HCEC 1CT (cell line): ENCODE results near the gene UGT3A2.

Experiments
- DNase-seq: peaks from one replicate; pipeline ENCODE4 v3.0.0-alpha.2; 2017

Gene UGT3A2, protein sequence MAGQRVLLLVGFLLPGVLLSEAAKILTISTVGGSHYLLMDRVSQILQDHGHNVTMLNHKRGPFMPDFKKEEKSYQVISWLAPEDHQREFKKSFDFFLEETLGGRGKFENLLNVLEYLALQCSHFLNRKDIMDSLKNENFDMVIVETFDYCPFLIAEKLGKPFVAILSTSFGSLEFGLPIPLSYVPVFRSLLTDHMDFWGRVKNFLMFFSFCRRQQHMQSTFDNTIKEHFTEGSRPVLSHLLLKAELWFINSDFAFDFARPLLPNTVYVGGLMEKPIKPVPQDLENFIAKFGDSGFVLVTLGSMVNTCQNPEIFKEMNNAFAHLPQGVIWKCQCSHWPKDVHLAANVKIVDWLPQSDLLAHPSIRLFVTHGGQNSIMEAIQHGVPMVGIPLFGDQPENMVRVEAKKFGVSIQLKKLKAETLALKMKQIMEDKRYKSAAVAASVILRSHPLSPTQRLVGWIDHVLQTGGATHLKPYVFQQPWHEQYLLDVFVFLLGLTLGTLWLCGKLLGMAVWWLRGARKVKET

DNA sequence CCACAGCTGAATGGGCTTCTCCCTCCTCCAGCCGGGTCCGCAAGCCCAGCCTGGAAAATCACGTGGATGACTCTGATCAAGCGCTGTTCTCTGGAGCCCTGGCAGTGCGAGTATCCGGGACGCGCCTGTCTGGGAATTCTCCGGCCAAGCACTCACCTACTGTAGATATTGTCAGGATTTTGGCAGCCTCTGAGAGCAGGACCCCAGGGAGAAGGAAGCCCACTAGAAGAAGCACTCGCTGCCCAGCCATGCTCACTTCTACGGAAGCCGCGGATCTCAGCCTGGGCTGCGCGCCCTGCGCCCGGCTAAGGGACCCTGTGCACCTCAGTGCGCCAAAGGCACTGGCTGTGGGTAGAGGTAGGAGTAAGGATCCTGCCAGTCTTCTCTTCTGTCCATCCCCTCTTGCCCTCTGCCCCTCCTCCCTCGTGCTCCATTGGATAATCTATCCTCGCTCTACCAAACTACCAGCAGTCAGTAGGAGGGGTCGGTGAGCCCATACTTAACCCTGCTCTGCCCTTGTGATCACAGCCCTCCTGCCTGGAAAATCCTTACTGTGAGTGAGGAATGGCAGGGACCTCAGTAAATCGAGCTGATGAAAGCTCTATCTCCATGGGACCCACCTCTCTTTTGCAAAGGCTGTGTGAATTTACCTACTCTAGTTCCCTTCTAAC lies at the start of gene UGT3A2:
Gene UGT3A2 (minus strand): TSS at position 343 of the 671 bp plus-strand sequence. CDS start 93 bp downstream, at position 250.
- no peak for DNase-seq

DNA sequence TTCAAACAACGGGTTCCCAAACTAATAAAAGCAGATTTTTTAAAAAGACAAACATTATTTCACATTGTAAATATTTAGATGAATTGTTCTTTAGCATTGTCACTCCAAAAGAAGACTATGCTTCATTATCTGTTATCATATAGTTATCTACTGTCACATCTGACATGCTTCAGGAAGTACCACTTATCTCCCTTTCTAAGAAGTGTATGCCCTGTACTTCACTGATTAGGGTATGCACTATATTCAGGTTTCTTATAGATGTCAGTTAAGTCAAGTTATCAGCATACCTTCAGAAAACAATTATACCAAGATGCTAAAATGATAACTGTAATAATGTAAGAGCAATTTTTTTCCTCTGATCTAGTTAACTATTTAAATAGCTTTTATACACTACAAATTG lies 44.6 kb upstream of the UGT3A2 start:
- DNase-seq = no peak

DNA sequence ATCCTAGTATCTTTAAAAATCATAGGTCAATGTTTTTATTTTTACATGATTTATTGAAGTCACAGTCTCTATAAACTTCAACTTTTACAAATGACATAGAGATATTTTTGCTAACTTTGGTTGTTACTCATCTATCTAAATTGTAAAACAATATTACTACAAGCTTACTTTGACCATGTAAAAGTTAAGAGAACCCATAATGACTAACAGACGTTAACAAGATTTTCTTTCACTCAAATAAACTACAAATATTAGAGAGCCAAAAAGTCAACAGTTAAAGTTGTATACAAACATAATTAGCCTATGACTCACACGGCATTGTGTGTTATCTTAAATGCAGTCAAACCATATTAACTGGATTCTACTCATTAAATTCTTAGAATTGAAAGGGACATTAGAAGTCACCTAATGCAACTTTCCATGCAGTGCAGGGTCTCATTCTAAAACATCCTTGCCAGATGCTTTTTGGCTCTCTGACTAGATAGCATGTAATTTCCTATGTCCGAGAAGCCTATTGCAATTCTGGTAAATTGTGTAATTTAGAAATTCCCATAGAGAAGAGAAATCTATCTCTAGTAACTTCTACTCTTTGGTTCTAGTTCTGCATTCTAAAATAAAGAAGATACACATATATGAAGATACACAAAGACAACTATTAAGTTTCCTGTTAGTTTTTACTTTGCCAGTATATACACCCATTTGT lies 42.2 kb upstream of the UGT3A2 start:
- DNase-seq = no peak

DNA sequence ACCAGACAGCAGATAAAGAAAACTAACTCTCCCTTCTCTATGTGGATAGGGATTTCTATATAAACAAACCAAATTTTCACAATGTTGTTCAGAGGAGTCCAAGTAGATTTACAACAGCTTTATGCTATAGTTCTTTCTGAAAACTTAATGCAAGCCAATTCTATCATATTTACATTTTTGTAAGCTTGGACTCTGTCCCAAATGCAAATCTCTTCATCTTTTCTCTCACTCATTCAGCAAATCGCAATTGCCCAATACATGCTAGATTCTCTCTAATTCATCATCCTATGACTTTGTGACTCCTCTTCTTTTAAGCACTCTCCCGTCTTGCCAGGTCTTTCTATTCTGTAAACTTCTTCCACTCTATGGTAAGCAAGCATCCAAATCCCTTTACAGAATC lies 39.1 kb upstream of the UGT3A2 start:
- no peak for DNase-seq

DNA sequence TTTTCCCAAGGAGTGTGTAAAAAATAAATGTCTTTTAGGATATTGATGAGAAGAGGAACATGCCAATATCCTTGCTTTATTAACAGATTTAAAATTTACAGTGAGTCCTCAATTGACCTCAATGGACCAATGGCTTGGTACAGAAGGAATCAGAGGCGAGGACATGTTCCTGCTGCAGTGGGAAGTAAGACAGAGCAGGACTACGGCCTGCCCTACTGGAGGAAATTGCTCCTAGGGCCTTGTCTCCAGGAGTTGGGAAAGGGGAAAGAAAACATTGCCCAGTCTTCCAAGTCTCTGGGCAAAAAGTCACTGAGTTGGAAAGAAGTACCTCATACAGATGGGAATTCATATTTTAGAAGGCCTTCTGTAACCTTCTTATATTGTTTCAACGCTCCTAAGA lies 33.1 kb upstream of the UGT3A2 start:
- DNase-seq = no peak

DNA sequence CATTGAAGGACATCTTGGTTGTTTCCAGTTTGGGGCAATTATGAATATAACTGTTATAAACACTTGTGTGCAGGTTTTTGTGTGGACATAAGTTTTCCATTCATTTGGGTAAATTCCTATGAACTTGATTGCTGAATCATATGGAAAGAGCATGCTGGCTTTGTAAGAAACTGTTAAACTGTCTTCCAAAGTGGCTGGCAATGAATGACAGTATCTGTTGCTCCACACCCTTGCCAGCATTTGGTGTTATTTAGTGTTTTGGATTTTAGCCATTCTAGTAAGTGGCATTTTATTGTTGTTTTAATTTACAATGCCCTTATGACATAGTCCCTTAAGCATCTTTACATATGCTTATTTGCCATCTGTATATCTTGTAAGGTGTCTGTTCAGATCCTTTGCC lies 29.8 kb upstream of the UGT3A2 start:
- DNase-seq = no peak

DNA sequence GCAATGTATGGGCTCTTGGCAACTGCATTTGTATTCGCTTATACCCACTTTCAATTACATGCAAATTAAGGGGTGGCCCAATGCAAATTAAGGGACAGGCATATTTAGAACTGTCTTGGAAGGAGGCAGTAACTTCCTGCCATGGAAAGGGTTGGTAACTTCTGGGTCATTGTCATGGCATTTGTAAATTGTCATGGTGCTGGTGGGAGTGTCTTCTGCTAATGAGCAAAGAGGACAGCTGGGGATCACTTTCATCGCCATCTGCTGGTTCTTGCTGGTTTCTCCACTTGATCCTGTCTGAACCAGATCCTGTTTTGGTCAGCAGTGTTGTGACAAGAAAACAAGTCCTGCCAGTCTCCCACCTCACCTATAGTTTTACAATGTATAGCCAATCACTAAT lies 23.3 kb upstream of the UGT3A2 start:
- DNase-seq = peak; percentile 43

DNA sequence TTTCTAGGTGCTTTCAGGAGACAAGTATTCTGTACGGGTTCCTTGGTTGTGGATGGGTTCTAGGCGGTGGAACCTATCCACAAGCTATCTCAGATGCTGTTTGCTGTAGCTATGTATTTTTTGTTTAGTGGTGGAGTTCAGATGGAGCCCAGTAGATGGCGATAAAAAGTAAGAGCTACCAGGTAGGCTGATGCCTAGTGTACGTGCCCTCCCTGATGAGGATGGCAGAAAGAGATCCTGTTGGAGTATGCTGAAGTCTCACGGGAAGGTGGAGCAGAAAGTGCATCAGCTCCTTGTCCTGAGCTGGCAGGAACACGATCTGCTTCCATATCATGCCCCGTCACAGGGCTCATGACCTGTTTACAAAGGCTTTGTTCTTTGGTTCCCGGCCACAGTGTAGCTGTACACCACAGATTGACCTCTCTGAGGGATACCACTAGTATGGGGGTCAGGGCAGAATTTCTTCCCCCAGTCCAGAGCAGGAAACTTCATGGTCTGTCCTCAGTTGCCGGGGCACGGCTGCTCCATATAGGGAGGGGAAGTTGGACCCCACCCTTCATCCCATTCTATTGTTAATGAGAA lies 12.6 kb upstream of the UGT3A2 start:
- peak; percentile 39 for DNase-seq

DNA sequence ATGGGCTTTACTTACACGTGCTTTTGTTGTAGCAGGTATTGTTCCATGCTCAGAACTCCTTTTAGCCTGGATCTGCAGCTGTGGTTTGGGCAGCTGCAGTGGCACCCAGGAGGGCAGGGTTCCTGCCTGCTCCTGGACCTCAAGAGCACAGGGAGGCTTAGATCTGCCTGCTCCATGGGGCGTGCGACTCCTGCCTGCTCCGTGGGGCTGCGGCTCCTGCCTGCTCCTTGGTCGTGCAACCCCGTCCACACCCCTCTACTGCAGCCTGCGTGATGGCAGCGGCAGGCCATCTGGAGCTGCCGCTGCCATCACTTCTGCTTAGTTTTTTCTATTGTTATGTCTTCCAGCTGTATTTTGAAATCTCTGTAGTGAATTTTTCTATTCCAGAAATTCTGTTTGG lies 11.7 kb upstream of the UGT3A2 start:
- no peak for DNase-seq

DNA sequence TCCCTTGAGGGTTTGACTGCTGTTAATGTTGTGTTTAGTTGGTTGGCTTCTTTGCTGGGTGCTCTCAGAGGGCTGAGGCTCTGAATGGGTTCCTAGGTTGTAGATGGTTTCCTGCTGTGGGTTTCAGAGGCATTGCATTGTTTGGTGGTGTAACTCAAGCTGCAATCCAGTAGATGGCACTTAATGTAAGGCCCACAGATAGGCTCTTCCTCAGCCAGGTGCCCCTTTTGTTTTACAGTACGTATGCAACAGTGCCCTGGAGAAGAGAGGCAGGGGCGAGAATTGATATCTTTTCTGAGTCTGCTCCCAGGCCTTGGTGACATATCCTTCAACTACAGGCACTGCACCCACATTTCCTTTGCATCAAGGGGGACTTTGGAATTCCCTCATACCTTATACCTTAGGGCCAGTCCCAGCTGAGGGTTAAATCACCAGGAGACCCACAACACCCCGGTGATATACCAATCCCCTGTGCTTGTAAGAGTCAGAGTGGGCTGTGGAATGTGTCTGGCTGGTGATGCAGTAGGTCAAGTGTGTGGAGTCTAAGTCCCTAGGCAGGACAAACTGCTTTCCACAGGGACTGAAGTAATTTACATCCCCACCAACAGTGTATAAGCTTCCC lies 7.0 kb upstream of the UGT3A2 start:
- DNase-seq = peak; percentile 9

DNA sequence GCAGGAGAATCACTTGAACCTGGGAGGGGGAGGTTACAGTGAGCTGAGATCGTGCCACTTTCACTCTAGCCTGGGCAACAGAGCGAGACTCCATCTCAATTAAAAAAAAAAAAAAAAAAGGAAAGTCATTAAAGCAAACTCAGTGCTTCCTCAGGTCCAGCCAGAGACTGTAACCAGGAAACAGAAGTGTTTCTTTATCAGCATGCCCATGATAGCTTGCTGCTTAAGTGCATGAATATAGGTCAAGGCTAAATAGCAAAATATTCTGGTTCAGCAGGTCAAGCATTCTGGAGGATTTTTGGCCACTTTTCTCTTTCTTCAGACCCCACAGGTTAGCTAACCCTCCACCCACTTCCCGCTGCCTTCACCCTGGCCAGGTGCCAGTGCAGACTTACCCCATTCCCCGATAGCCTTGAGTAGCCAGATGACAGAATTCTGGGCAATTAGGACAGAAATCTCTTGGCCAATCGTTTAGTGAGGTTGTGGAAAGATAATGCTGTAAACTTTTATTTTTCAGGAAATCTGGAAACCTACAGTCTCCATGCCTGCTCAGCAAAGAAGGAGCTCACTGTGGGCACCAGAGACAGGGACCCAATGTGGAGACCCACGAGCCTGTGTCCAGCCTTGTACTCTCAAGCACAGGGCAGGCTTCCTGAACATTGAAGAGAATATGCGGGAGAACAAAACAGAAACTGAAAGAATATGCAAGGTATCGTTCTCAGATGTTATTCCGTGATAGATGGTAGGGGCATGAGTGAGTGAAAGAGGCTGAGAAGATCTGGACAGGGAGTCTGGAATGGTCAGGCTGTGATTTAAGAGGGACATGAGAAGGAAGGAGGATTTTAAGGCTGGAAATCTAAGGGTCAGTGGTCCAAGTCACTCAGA lies 4.2 kb upstream of the UGT3A2 start:
- DNase-seq = no peak

DNA sequence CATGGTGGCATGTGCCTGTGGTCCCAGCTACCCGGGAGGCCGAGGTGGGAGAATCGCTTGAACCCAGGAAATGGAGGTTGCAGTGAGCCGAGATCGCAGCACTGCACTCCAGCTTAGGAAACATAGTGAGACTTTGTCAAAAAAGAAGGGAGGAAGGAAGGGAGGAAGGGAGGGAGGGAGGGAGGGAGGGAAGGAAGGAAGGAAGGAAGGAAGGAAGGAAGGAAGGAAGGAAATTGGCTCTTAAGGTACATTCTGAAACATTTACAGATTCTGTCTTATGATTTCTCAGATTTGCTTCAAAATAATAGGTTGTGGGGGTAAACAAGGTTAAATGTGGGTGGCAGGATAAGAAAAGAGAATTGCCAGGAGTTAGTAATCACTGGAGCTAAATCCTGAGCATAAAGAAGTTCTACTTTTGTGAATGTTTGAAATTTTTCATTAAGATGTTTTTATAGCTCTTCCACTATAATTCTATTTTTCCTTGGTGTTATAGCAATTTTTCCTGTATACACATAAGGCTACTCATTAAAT lies 2.1 kb upstream of the UGT3A2 start:
- DNase-seq = no peak

DNA sequence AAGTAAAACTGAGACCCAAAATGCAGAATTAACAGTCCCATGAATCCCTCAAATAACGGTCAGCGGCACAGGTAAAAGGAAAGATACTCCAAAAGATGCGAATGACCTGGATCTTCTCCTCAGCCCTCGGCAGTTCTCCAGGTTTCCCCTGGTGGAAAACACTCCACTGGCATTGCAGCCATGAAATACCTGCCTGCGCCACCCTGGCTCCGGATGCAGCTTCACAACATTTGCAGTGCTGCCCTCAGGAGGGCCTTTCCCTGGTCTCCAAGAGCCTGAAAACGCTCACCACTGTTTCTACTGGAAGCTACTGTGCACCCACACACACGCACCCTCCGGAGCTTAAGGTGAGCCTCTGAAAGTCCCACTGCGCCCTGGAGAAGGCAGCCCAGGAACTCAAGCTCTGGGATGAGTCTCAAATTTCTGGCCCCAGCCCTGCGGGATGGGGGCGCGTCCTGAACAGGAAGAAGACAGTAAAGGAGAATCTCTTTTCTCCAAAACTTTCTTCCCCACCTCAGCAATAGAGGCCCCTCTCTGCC lies 612 bp downstream of the UGT3A2 start:
- DNase-seq = no peak

DNA sequence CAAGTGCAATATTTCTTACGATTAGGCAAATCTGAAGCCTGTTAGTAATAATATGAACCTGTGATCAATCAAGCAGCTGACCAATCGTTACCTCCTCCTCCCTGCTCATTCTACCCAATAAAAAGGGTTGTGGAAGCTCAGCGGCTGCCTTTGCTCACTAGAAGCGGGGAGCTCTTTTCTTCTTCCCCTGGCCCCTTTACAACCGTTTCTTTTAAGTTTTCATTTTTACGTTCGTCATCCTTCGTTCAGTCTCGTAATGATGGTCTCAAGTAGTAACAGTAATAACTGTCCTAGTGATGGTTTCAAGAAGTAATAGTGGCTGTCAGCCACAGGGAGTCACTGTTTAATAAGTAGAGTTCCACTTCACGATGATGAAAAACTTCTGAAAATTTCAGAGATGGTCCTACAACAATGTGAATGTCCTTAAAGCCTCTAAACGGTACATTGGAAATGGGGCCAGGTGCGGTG lies 6.2 kb downstream of the UGT3A2 start:
- peak; percentile 29 for DNase-seq

DNA sequence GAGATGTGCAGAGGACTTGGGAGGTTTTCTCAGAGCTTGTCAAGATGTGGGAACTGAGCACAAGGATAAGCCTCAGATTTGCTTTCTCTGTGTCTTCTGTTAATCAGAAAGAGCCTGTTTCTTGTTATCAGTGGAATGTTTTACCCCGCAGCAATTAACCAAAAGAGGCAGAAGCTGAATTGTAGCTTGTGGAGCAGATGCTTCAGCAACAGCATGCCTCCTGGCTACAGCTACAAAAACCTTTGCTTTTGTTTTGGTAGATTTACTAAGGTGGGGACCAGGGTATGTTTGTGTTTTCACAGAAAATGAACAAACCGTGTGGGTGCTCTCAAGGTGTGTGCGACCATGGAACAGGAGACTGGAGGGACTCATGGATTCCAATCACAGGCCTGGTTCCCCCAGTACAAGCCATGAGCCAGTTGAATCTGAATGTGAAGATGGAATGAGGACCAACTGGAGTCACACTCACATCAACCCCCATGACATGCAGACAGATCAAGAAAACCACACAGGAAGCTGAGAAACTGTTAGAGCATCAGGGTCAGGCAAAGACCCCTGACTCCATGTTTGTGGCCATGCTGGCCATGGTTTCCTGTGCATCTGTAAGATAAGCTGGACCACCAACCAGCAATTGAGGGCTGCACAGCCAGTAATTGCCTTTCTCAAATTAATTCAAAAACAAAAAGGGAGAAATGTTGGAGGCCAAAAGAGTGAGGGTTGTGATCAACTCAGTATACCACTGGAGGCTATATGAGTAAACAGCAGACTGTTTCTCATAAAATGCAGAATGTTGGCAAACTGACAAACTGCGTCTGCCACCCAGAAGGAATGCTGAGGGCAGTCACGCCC lies 6.9 kb downstream of the UGT3A2 start:
- DNase-seq = no peak

DNA sequence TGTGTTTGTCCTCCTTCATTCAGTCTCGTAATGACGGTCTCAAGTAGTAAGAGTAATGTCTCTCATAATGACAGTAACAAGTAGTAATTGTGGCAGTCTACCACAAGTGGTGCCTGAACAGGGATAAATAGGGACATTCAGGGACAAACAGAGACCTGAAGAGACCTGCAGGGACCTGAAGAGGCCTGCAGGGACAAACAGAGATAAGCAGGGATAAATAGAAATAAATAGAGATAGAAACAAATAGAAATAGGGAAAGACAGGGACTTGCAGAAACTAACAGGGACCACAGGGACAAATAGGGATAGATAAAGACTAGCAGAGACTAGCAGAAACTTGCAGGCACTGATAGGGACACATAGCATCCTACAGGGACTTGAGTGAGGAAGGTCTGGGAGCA lies 7.9 kb downstream of the UGT3A2 start:
- DNase-seq = no peak

DNA sequence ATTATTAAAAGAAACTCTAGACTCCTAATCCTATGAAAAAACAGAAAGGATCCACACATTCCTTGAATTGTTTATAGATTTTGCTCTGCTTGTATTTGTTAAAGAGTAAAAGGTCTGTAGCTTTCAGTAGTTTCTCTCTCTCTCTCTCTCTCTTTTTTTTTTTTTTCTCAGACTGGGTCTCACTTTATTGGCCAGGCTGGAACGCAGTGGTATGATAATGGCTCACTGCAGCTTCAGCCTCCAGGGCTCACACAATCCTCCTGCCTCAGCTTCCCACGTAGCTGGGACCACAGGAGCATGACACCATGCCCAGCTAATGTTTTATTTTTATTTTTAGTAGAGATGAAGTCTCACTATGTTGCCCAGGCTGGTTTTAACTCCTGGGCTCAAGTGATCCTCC lies 9.3 kb downstream of the UGT3A2 start:
- DNase-seq = no peak

DNA sequence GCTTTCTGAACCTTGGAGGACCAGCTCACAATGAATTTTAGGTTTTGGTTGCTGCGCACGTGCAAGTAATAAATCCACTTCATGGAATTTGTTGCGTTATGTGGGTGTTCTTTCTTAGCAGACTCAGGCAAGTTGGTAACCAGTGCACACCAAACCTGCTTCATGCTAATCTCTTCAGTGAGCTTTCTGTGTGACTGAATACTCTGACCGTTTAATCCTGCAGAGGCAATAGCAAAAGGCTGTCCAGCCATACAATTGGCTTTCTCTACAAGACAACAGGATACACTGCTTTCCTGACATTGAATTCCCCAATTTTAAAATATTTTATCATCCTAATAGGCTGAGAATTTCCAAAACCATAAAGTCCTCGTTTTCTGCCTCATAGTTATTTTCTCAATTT lies 10.3 kb downstream of the UGT3A2 start:
- DNase-seq = no peak

DNA sequence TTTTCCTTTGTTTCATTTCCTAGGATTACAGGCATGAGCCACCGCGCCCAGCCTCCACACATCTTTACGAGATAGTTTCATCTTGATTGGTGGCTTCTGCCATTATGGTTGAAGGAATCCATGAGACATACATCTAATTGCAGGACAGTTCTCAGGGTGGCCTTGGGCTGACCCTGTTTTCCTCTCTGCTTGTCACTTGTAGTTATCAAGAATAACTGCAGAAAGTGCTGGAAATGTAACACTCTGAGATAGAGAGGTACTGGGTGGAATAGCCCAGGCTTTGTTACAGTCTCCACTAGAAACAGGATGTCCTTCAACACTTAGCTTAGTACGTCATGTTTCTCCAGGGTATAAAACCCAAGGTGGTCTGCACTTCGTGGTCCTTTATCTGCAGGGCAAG lies 10.7 kb downstream of the UGT3A2 start:
- no peak for DNase-seq

DNA sequence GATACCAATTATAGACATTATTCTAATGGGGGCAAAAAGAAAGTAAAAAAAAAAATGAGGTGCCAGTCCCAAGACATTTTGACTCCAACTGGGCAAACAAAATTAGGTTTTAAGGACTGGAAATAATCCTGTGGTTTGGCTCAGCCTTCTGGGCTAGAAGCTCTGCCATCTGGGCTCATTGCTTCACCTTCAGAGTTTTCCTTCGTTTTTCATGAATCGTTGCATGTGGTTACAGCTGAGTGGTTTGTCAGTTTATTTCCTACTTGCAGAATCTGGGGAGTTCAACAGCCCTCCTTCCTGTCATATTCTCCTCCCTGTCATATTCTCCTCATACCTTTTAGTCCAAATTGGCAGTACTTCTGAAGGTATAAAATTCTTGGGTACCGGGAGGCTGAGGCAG lies 12.0 kb downstream of the UGT3A2 start:
- no peak for DNase-seq
